Ectodermal cell (in vitro differentiated cells): Measurements from ENCODE around the gene GGTLC3.
"Not testable (repeated sequence)": the region's sequence is repeated elsewhere in the genome, so short reads cannot be mapped to it uniquely, and the experiment has no call there.

Experiments
- H3K27ac ChIP-seq: 2 replicates; pipeline ENCODE4 v1.7.0; 2013; ENCODE audit warnings: mild to moderate bottlenecking, low read depth, low read length; ENCODE audit not compliant: insufficient read depth, poor library complexity, severe bottlenecking
- H3K27me3 ChIP-seq: 2 replicates; pipeline ENCODE4 v1.7.0; 2013; ENCODE audit warnings: mild to moderate bottlenecking, low read length; ENCODE audit not compliant: insufficient read depth, control insufficient read depth, poor library complexity, severe bottlenecking
- H3K36me3 ChIP-seq: one replicate; pipeline ENCODE4 v1.7.0; 2013; ENCODE audit warnings: low read length; ENCODE audit not compliant: control insufficient read depth, insufficient read depth
- H3K4me1 ChIP-seq: one replicate; pipeline ENCODE4 v1.7.0; 2013; ENCODE audit warnings: low read length; ENCODE audit not compliant: control insufficient read depth, insufficient read depth
- H3K4me3 ChIP-seq: 2 replicates; pipeline ENCODE4 v1.7.0; 2013; ENCODE audit warnings: low read depth, low read length, control low read depth; ENCODE audit not compliant: insufficient read depth
- H3K9me3 ChIP-seq: 2 replicates; pipeline ENCODE4 v1.7.0; 2013; ENCODE audit warnings: mild to moderate bottlenecking, low read length, moderate library complexity; ENCODE audit not compliant: control insufficient read depth
- WGBS, 2 experiments: methylation state at CpG; one replicate each; pipeline ENCODE4 v1.1.7; 2013; ENCODE audit warnings: missing lambda C conversion rate in 2 of 2; 5-methylcytosine and 5-hydroxymethylcytosine counted together

GGTLC3 gene

DNA sequence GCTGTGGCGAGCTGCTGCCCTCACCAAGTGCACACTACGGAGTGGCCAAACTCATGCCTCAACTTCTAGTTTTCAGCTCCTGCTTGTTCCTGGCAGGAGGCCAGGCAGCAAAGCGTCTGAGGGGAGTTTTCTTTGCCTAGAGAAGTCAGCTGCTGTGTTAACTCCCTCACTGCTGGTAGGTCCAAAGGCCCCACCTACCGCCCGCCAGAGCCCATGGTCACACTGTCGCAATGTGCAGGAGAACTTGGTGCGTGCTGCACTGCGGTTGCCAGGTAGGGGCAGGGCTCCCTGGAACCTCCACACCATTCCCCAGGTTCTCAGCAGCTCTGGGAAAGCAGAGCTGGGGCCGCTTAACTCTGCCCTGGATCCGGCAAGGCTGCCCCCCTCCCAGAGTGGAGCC, 5.6 kb downstream of the GGTLC3 start:
- not testable (repeated sequence) for H3K4me1 ChIP-seq, H3K27me3 ChIP-seq, H3K9me3 ChIP-seq, H3K27ac ChIP-seq, H3K4me3 ChIP-seq, H3K36me3 ChIP-seq
- 20% methylated on average over 1 of the region's 10 CpGs; no CpG with 5 or more reads in 1 of the 2 experiments for WGBS, 2 experiments

DNA sequence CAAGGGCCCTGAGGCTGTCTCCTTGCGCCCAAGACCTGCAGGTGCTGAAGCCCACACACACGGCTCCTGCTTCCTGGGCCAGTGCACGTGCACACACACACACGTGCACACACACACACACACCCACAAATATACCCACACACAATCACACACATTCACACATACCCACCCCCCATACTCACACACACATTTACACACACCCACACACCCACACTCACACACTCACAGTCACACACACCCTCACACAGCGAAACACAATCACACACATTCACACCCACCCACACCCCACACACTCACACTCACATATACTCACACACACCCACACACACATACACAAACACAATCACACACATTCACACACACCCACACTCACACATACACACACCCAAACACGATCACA, 6.6 kb downstream of the GGTLC3 start:
- H3K4me1 ChIP-seq, H3K9me3 ChIP-seq, H3K36me3 ChIP-seq, H3K27ac ChIP-seq, H3K4me3 ChIP-seq, H3K27me3 ChIP-seq: not testable (repeated sequence)
- WGBS, 2 experiments, result 85 to 96% methylated on average over 6 of the region's 6 CpGs

DNA sequence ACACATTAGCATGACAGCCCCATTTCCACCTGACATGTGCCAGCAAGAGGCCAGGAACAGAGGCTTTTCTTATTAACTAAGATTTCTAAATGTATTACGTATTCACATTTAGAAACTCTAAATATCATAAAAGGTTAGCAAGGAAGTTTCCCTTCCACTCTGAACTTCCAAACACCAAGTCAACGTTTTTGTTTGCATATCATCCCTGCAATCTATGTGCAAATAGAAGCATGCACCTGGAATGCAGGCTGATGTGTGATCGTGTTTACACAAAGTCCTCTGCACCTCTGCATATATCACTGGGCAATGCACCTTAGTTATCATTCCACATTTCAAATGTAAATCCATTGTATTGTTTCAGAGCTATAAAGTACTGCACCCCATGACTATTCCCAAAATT, 21.7 kb downstream of the GGTLC3 start:
- not testable (repeated sequence) for H3K4me3 ChIP-seq, H3K27ac ChIP-seq, H3K36me3 ChIP-seq, H3K9me3 ChIP-seq, H3K4me1 ChIP-seq, H3K27me3 ChIP-seq
- no CpG with 5 or more reads among the region's 3 CpGs for WGBS, 2 experiments
